ENCODE measurements around the gene BTBD7. TPM values are rescaled to one million over a fixed set of nuclear protein-coding genes. Genes with fewer than 3 reads are reported as not detected.

BTBD7 gene
- total and polyA plus RNA-seq, 2 experiments from 2014 or later, result 14.8 to 25.8 TPM

DNA sequence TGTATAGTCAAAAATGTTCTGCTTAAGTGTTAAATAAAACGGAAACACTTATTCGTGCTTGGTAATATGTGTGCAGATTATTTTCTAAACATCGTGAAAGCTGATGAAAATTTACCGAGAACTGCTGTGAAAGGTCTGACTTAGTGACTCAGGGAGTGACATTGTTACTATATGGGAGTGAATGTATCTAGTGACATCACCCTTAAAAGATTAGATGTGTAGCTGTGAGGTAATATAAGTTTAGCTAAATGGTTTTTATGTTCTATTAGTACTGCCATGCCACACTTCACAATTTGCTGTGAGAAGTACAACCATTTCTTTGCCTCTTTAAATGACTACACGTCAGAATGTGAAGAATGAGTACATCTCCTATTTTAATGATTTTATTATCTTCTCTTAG is 15.5 kb upstream of the BTBD7 start:
- H4K20me1 ChIP-seq (ENCODE audit: insufficient read depth, poor library complexity, severe bottlenecking), result no peaks in the 10 kb centered on the region
- no peak overlapping the region for H3K4me2 ChIP-seq
- no peak overlapping the region for H2AFZ ChIP-seq
- DNase-seq (ENCODE audit: low spot score), result no peak
- no peaks in the 10 kb centered on the region for H3K79me2 ChIP-seq
- no peaks in the 10 kb centered on the region for H3K27me3 ChIP-seq
- H3K4me3 ChIP-seq, result no peak overlapping the region
- H3K36me3 ChIP-seq (replicated peaks; ENCODE audit: insufficient read depth, low read depth), result no peaks in the 10 kb centered on the region
- no peak overlapping the region for H3K27ac ChIP-seq
- H3K9me2 ChIP-seq (replicated peaks; ENCODE audit: insufficient read depth), result no peaks in the 10 kb centered on the region
- no peaks in the 10 kb centered on the region for H3K9me3 ChIP-seq (ENCODE audit: low read depth)
- WGBS (ENCODE audit: low lambda C conversion rate, missing lambda C conversion rate), result 82% methylated on average over 5 of the region's 5 CpGs
- H3K4me1 ChIP-seq (ENCODE audit: insufficient read depth), result no peaks in the 10 kb centered on the region
- TF ChIP-seq EZH2 (IDR thresholded peaks at IDR 0.05; ENCODE audit: borderline replicate concordance), result no peak
- TF ChIP-seq EZH2phosphoT487 (IDR thresholded peaks at IDR 0.05; ENCODE audit: low read depth, severe bottlenecking, unreplicated experiment), result no peak
- TF ChIP-seq, protein P1, sequence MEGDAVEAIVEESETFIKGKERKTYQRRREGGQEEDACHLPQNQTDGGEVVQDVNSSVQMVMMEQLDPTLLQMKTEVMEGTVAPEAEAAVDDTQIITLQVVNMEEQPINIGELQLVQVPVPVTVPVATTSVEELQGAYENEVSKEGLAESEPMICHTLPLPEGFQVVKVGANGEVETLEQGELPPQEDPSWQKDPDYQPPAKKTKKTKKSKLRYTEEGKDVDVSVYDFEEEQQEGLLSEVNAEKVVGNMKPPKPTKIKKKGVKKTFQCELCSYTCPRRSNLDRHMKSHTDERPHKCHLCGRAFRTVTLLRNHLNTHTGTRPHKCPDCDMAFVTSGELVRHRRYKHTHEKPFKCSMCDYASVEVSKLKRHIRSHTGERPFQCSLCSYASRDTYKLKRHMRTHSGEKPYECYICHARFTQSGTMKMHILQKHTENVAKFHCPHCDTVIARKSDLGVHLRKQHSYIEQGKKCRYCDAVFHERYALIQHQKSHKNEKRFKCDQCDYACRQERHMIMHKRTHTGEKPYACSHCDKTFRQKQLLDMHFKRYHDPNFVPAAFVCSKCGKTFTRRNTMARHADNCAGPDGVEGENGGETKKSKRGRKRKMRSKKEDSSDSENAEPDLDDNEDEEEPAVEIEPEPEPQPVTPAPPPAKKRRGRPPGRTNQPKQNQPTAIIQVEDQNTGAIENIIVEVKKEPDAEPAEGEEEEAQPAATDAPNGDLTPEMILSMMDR (IDR thresholded peaks at IDR 0.05; ENCODE audit: poor library complexity), result no peak

DNA sequence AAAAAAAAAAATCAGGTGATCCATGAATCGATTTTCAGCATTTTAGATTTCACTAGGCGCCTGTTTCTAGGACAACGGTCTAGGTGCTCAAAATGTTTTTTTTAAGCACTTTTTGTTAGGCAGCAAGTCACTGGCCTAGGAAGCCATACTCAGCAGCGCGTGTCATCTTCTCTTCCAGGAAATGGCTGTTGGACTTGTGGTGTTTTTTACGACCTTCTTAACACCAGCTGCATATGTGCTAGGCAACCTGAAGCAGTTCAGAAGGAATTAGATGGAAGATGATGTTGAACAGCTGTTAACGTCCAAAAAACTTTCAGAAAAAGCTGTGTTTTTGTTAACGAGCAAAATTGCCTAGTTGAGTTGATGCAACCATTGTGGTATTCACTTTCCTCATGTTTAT is 15.0 kb upstream of the BTBD7 start:
- no peaks in the 10 kb centered on the region for H3K27me3 ChIP-seq
- H3K27ac ChIP-seq, result no peak overlapping the region
- no peak overlapping the region for H3K4me2 ChIP-seq
- no peak for TF ChIP-seq EZH2 (IDR thresholded peaks at IDR 0.05; ENCODE audit: borderline replicate concordance)
- TF ChIP-seq, protein P1 (IDR thresholded peaks at IDR 0.05; ENCODE audit: poor library complexity), result no peak
- TF ChIP-seq EZH2phosphoT487 (IDR thresholded peaks at IDR 0.05; ENCODE audit: low read depth, severe bottlenecking, unreplicated experiment), result no peak
- H3K4me1 ChIP-seq (ENCODE audit: insufficient read depth), result no peaks in the 10 kb centered on the region
- H3K9me2 ChIP-seq (replicated peaks; ENCODE audit: insufficient read depth), result no peaks in the 10 kb centered on the region
- H4K20me1 ChIP-seq (ENCODE audit: insufficient read depth, poor library complexity, severe bottlenecking), result no peaks in the 10 kb centered on the region
- no peaks in the 10 kb centered on the region for H3K79me2 ChIP-seq
- no peak overlapping the region for H2AFZ ChIP-seq
- H3K4me3 ChIP-seq, result no peak overlapping the region
- no peak for DNase-seq (ENCODE audit: low spot score)
- no peaks in the 10 kb centered on the region for H3K9me3 ChIP-seq (ENCODE audit: low read depth)
- WGBS (ENCODE audit: low lambda C conversion rate, missing lambda C conversion rate), result 94% methylated on average over 8 of the region's 8 CpGs
- H3K36me3 ChIP-seq (replicated peaks; ENCODE audit: insufficient read depth, low read depth), result no peaks in the 10 kb centered on the region

DNA sequence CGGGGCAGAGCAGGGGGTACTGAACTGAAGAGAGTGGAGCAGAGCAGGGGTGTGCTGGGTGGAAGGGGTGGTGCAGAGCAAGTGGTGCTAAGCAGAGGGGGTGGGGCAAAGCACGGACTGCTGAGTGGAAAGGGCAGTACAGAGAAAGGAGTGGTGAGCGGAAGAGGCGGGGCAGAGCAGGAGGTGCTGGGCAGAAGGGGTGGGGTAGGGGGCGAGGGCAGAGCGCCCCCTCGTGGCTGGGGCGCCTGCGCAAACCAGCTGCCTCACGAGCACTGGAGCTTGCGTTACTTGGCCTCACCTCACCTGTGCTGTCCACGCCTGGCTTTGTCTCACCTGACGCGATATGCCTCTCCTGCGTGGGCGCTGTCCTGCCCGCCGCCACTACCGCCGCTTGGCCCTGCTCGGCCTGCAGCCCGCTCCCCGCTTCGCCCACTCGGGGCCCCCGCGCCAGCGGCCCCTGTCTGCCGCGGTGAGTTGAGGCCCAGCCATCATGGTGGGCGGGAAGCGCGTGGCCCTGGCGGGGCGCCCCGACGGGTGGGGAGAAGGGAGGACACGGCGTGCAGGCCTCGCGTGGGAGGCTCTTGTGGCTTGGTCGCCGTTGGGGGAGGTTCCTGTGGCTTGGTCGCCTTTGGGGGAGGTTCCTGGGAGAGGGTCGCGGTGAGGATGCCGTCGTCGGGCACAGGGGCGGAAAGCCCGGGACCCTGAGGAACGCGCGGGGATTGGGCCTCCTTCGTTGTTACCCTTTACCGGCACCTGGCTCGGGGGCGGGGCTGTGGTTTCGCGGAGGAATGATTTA is 14.3 kb upstream of the BTBD7 start, which contains the start of gene COX8C:
COX8C (plus strand) TSS at position 257 of the 796 bp plus-strand sequence; CDS start at position 344, 87 bp downstream.
- H3K27me3 ChIP-seq, result no peaks in the 10 kb centered on the region
- no peaks in the 10 kb centered on the region for H3K9me2 ChIP-seq (replicated peaks; ENCODE audit: insufficient read depth)
- no peaks in the 10 kb centered on the region for H3K36me3 ChIP-seq (replicated peaks; ENCODE audit: insufficient read depth, low read depth)
- no peak within 1 kb of the TSS for H3K4me3 ChIP-seq
- TF ChIP-seq EZH2phosphoT487 (IDR thresholded peaks at IDR 0.05; ENCODE audit: low read depth, severe bottlenecking, unreplicated experiment), result no peak
- no peak for TF ChIP-seq EZH2 (IDR thresholded peaks at IDR 0.05; ENCODE audit: borderline replicate concordance)
- TF ChIP-seq, protein P1 (IDR thresholded peaks at IDR 0.05; ENCODE audit: poor library complexity), result no peak
- 99% methylated on average over 40 of the region's 60 CpGs for WGBS (ENCODE audit: low lambda C conversion rate, missing lambda C conversion rate)
- H4K20me1 ChIP-seq (ENCODE audit: insufficient read depth, poor library complexity, severe bottlenecking), result no peaks in the 10 kb centered on the region
- no peaks in the 10 kb centered on the region for H3K9me3 ChIP-seq (ENCODE audit: low read depth)
- H2AFZ ChIP-seq, result no peak within 1 kb of the TSS
- no peak within 1 kb of the TSS for H3K27ac ChIP-seq
- H3K4me2 ChIP-seq, result no peak within 1 kb of the TSS
- no peaks in the 10 kb centered on the region for H3K4me1 ChIP-seq (ENCODE audit: insufficient read depth)
- no peak for DNase-seq (ENCODE audit: low spot score)
- H3K79me2 ChIP-seq, result no peaks in the 10 kb centered on the region
